H1 (cell line): ENCODE measurements around the gene LGALS3.

Source experiments
- CHD2 ChIP-seq: IDR thresholded peaks from 2 replicates; pipeline ENCODE4 v1.6.1; 2012; ENCODE audit warnings: low read length, improper control_type of control experiment
- CTCF ChIP-seq, 3 experiments: IDR thresholded peaks; 1 replicate in 2 of 3; 2 replicates in 1 of 3; pipeline versions ENCODE4 v1.5.1 to v1.6.1; 2011; ENCODE audit warnings: low read length in 3 of 3, mild to moderate bottlenecking in 3 of 3, inconsistent platforms in 2 of 3, low read depth in 1 of 3, moderate library complexity in 1 of 3; ENCODE audit not compliant: insufficient read depth in 1 of 3; ENCODE audit errors: control extremely low read depth in 1 of 3
- POLR2A ChIP-seq, 2 experiments: IDR thresholded peaks; 1 replicate in 1 of 2; 2 replicates in 1 of 2; pipeline ENCODE4 v1.6.1; 2011; ENCODE audit warnings: low read depth in 2 of 2, low read length in 2 of 2, mild to moderate bottlenecking in 2 of 2; ENCODE audit errors: control extremely low read depth in 1 of 2
- POLR2AphosphoS5 ChIP-seq: IDR thresholded peaks from 2 replicates; pipeline ENCODE4 v1.6.1; 2011; ENCODE audit warnings: low read depth, low read length
- TEAD4 ChIP-seq: IDR thresholded peaks from 2 replicates; pipeline ENCODE4 v1.6.1; 2012; ENCODE audit warnings: low read depth, low read length, inconsistent platforms, mixed read lengths
- USF2 ChIP-seq: IDR thresholded peaks from 2 replicates; pipeline ENCODE4 v1.6.1; 2011; ENCODE audit warnings: low read length, improper control_type of control experiment

- no peak for TF ChIP-seq CTCF (IDR thresholded peaks at IDR 0.05; ENCODE audit: control extremely low read depth in 1 of 3, insufficient read depth in 1 of 3, low read depth in 1 of 3, low read length in 3 of 3)
- TF ChIP-seq CHD2 = no peak
- no peak for TF ChIP-seq POLR2AphosphoS5
- TF ChIP-seq USF2 = no peak
- no peak for TF ChIP-seq POLR2A (IDR thresholded peaks at IDR 0.05; ENCODE audit: control extremely low read depth in 1 of 2, low read depth in 2 of 2, low read length in 2 of 2)
- no peak for TF ChIP-seq TEAD4
Observed at GRCh38 chr14:55160989-55161388, 31.9 kb downstream of the LGALS3 start.
